ENCODE data around the gene RARG.
A peak's percentile ranks its signal among the peaks of the same experiment; 100 is the strongest.

DNA sequence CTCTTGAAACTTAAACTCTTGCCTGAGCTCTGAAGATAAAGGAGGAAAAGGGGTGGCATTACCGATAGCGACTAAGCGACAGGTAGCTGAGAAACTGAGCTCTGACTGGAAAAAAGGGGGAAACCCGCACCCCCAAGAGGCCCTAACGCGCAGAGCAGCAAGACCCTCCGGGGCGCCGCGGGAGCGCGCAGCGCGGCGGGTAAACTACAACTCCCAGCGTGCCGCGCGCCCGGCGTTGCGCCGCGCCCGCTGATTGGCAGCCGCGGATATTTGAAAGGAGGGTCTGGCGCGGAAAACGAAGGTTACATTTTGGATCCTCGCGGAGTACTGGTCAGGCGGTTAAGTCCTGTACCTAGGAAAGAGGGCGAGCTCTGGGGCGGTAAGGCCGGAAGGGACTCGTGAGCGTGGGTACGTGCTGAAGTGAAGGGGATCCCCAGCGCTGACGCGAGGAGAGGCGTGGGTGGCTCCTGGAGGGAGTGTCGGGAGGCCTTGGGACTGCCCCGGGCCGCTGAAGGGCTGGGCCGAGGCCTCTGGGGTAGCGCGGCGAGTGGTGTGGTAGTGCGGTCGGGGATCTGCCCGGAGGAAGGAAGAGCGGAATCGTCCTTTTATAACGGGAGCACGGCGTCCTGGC is 36.1 kb upstream of the RARG start, which contains the start of gene ESPL1:
- TF ChIP-seq, protein P1, sequence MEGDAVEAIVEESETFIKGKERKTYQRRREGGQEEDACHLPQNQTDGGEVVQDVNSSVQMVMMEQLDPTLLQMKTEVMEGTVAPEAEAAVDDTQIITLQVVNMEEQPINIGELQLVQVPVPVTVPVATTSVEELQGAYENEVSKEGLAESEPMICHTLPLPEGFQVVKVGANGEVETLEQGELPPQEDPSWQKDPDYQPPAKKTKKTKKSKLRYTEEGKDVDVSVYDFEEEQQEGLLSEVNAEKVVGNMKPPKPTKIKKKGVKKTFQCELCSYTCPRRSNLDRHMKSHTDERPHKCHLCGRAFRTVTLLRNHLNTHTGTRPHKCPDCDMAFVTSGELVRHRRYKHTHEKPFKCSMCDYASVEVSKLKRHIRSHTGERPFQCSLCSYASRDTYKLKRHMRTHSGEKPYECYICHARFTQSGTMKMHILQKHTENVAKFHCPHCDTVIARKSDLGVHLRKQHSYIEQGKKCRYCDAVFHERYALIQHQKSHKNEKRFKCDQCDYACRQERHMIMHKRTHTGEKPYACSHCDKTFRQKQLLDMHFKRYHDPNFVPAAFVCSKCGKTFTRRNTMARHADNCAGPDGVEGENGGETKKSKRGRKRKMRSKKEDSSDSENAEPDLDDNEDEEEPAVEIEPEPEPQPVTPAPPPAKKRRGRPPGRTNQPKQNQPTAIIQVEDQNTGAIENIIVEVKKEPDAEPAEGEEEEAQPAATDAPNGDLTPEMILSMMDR (IDR thresholded peaks at IDR 0.05) = peak in 2 of 5 experiments; percentile 26 to 36
- TF ChIP-seq POLR2A (IDR thresholded peaks at IDR 0.05) (no peak), EP300 (IDR thresholded peaks at IDR 0.05; ENCODE audit: low read depth) (no peak), POLR2AphosphoS5 (IDR thresholded peaks at IDR 0.05) (peak in 1 of 3 donors; percentile 16)

Measured in transverse colon (tissue), 4 donors.